ENCODE data around the gene DCDC2. TPM values are rescaled to one million over a fixed set of nuclear protein-coding genes. Genes with fewer than 3 reads are reported as not detected.
"Not testable (repeated sequence)": the region's sequence is repeated elsewhere in the genome, so short reads cannot be mapped to it uniquely, and the experiment has no call there.

DCDC2 gene
- total RNA-seq, 2 donors from 2014 or later, result 0.05 TPM; not detected in 1

DNA sequence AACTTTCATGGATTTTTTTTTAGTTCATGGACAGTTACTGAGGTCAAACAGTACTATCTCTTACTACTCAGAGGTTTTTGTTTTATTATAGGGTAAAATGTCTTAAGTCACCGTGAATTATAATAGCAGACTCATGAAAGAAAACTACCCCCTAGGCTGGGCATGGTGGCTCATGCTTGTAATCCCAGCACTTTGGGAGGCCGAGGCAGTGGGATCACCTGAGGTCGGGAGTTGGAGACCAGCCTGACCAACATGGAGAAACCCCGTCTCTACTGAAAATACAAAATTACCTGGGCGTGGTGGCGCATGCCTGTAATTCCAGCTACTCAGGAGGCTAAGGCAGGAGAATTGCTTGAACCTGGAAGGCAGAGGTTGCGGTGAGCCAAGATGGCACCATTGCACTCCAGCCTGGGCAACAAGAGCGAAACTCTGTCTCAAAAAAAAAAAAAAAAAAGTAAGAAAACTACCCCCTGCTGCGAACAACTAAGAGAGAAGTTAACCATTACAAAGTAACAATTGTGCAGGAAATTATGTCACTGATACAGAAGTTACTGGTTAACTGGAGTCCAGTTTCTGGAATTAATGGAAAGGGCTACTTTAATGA, 25.1 kb upstream of the DCDC2 start:
- DNase-seq; ATAC-seq; intact Hi-C loops (cut with DNase I): not testable (repeated sequence)

- DNase-seq, result no peak
- intact Hi-C loops (cut with DNase I), result no loop called here
These were observed 24.3 kb upstream of the DCDC2 start for GRCh38 chr6:24382220-24382540.

DNA sequence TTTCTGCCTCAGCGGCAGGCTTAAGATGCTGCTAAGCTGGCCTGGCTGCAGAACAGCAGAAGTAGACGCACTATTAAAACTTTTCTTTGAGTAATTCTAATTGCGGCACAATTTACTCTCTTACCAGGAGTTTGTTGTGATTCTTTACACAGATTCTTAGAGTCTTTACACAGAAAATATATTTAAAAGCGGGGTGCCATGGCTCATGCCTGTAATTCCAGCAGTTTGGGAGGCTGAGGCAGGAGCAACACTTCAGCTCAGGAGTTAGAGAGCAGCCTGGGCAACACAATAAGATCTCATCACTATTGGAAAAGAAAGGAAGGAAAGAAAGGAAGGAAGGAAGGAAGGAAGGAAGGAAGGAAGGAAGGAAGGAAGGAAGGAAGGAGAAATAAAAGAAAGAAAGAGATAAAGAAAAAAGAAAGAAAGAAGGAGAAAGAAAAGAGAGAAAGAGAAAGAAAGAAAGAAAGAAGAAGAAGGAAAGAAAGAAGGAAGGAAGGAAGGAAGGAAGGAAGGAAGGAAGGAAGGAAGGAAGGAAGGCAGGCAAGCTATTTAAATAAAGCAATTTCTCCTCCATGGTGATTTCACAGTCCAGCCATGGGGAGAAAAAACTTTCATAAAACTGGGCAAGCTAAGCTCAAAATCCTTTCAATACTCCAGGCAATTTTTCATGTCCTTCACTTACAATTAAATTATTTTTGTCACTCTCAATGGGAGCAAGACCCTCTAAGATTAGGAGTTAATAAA, 23.8 kb upstream of the DCDC2 start:
- DNase-seq, result no peak

More at GRCh38 chr6:24382220-24382540, 24.3 kb upstream of the DCDC2 start:
- ATAC-seq, result no peak

DNA sequence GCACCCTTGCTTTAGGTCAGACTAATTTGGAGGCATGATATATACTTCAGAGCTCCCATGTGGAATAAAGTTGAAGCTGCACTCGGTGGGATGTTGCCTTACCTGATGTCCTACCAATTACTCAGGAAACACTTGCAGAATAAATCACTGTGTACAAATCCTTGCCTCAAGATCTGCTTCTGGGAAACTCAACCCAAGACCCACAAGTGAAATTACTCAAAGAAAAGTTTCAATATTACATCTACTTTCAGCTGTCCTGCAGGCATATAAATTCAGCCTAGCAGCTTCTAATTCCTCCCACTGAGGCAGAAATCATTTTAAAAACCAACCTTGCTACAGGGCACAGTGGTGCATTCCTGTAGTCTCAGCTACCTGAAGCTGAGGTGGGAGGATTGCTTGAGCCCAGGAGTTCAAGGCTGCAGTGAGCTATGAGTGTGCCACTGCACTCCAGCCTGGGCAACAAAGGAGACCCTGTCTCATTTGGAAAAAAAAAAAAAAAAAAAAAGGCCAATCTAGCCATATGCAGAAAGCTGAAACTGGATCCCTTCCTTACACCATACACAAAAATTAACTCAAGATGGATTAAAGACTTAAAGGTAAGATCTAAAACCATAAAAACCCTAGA, 20.7 kb upstream of the DCDC2 start:
- intact Hi-C loops (cut with DNase I), result no loop called here
- DNase-seq, result no peak

More for the DNA sequence above, 23.8 kb upstream of the DCDC2 start:
- intact Hi-C loops (cut with DNase I), result no loop called here
- no peak for ATAC-seq

GRCh38 chr6:24376871-24377270, 19.0 kb upstream of the DCDC2 start:
- intact Hi-C loops (cut with DNase I), result no loop called here
- DNase-seq, result no peak

More for the DNA sequence above, 20.7 kb upstream of the DCDC2 start:
- ATAC-seq, result no peak

DNA sequence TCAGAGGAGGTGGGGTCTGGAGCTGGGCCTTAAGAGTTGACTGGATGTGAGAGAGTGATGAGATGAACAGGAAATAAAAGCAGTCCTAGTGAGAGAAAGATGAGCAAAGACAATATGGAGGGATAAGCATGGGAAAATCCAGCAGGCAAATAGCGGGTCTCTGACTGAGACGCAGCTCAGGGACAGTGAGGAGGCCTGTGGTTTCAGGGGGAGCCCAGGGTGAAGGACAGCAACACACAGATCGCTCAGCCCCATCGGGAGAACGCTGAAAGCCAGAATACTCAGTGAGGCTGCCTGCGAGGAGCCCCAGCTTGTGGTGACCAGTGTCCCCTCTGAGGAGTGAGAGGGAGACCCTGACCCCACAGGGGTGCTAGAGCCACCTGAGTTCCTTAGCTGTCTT, 16.8 kb upstream of the DCDC2 start:
- DNase-seq (no peak), ATAC-seq (no peak)
- intact Hi-C loops (cut with DNase I), result no loop called here

More at GRCh38 chr6:24376871-24377270, 19.0 kb upstream of the DCDC2 start:
- ATAC-seq, result no peak

DNA sequence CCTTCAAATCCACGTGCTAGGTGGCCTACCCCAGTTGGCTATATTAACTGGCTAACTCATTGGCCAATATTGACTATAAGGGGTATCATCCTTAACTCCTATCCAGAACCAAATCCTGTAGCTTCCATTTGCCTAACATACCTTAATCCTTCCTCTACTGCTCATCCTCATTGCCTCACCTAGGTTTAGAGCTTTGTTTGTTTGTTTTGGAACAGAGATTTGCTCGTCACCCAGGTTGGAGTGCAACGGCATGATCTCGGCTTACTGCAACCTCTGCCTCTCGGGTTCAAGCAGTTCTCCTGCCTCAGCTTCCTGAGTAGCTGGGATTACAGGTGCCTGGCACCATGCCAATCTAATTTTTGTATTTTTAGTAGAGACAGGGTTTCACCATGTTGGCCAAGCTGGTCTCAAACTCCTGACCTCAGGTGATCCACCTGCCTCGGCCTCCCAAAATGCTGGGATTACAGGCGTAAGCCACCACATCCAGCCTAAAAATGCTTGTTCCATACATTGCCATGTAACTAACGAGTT, 7.3 kb upstream of the DCDC2 start:
- ATAC-seq; intact Hi-C loops (cut with DNase I): not testable (repeated sequence)

GRCh38 chr6:24362363-24362762, 4.5 kb upstream of the DCDC2 start:
- intact Hi-C loops (cut with DNase I); DNase-seq; ATAC-seq: not testable (repeated sequence)

More for the DNA sequence above, 7.3 kb upstream of the DCDC2 start:
- not testable (repeated sequence) for DNase-seq

- peak; percentile 85 to 89 for ATAC-seq
- peak; percentile 55 for DNase-seq
- intact Hi-C loops (cut with DNase I), result no loop called here
These were observed 2.0 kb upstream of the DCDC2 start for GRCh38 chr6:24359640-24360454.

- intact Hi-C loops (cut with DNase I), result no loop called here
- ATAC-seq (no peak), DNase-seq (no peak)
These were observed 461 bp upstream of the DCDC2 start for GRCh38 chr6:24358219-24358821.

DNA sequence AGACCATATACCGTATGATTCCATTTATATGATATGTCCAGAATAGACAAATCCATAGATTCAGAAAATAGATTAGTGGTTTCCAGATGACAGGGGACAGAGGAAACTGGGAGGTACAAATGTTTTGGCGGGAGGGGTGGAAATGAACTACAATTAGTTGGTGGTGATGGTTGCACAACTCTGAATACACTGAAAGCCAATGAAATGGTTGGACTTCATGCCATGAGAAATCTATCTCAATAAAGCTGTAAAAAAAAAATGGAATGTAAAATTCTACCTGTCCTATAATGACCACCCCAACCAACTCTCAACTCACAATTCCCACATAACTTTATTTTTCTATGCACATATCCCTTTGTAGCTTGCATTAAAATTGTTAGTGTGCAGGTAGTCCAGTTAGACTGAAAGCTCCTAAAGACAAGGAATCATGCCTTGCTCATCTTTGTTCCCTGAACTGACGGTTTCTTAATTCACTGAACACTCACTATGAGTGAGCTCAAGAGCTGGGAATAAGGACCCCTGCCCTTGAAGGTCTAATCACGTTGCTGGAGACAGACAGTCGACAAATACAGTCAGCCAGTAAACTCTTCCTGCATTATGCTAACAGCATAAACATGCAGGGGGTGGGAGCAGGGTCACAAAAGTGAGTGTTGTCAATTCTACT, 1.4 kb downstream of the DCDC2 start:
- intact Hi-C loops (cut with DNase I), result no loop called here
- ATAC-seq (no peak), DNase-seq (no peak)

DNA sequence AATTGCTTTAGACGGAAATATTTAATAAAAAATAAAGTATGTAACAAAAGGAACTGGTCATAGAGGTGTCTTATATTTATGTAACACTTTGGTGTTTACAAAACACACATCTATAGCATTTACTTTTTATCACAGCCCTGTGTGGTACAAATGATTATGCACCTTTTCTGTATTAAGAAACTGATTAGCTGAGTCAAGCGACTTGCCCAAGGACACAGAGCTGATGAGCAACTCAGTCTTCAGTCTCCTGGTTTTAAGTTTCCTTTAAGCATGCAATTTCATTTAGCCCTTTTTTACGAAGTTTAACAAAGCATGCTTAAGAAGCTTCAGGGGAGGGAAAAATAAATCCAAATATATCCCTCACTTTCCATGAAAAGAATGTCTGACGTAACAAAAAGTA, 2.5 kb downstream of the DCDC2 start:
- ATAC-seq, result no peak
- intact Hi-C loops (cut with DNase I), result no loop called here

DNA sequence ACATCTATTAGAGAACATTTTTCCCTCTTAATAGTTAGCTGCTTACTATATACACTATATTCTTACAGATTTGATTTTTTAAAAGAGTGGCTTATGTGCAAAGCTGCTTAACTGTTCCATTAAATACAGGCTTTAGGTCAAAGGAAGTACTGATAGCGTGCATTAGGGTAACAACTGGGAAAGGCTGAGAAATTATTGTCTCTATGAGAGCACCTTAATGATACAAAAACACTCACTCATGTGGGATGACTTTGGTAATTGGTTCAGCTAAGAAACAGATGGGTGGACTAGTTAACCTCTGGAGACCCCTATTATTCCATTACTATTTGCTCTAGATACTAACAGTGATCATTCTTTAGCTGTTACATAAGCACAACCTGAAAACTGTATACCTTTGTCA, 4.0 kb downstream of the DCDC2 start:
- intact Hi-C loops (cut with DNase I), result no loop called here
- DNase-seq, result no peak
- no peak for ATAC-seq

More for the DNA sequence above, 2.5 kb downstream of the DCDC2 start:
- DNase-seq, result no peak

DNA sequence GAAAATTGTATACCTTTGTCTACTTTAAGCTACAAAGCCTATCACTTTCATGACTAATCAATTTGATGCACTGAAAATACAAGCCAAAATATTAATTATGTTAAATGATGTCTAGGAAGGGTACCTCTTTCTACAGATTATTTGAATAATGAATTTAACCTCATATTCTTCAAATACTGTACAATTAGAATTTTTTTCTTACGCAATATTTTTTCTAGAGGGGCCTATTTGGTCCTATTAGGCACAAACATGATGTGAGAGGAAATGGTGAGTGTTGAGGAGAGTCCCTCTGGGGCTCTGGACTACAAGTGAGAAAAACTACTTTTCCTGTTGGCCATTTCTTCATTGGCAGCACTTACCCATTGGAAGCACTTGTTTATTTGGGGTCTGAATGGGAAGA, 5.4 kb downstream of the DCDC2 start:
- DNase-seq (no peak), ATAC-seq (no peak)
- intact Hi-C loops (cut with DNase I), result no loop called here

- ATAC-seq, result no peak
- no peak for DNase-seq
- intact Hi-C loops (cut with DNase I), result no loop called here
These were observed 12.9 kb downstream of the DCDC2 start for GRCh38 chr6:24344976-24345375.

GRCh38 chr6:24340998-24341938, 16.6 kb downstream of the DCDC2 start:
- intact Hi-C loops (cut with DNase I), result no loop called here
- no peak for DNase-seq
- no peak for ATAC-seq

- intact Hi-C loops (cut with DNase I), result no loop called here
- no peak for ATAC-seq
- no peak for DNase-seq
These were observed 17.9 kb downstream of the DCDC2 start for GRCh38 chr6:24339932-24340331.

Measured in left cardiac atrium (tissue), 4 donors.